AG04450 (cell line): Measurements from ENCODE around the gene CHRNE. TPM values are rescaled to one million over a fixed set of nuclear protein-coding genes. Genes with fewer than 3 reads are reported as not detected.

Source experiments
- CTCF ChIA-PET: fragments of 300-600, 350-600 bp; formaldehyde crosslinking; extraction: SDS; loops from one replicate; lab custom pipeline; 2022; ENCODE audit warnings: antibody characterized with exemption, inconsistent platforms; lab: Charles Lee
- POLR2A ChIA-PET: fragments of 350-600 bp; formaldehyde crosslinking; extraction: SDS; loops from one replicate; lab custom pipeline; 2021; ENCODE audit warnings: antibody characterized with exemption, inconsistent platforms; lab: Yijun Ruan, JAX
- DNase-seq: peaks from one replicate; pipeline ENCODE4 v3.0.0-alpha.2; 2011; ENCODE audit warnings: low read depth, low spot score
- H3K27ac ChIP-seq: one replicate; pipeline ENCODE4 v1.5.1; 2012; ENCODE audit warnings: low read depth, low read length, control low read depth
- H3K27me3 ChIP-seq: one replicate; pipeline ENCODE4 v1.6.0; 2012; ENCODE audit warnings: low read length; ENCODE audit not compliant: control insufficient read depth, insufficient read depth
- H3K4me3 ChIP-seq: 2 replicates; pipeline ENCODE4 v1.5.1; 2011; ENCODE audit warnings: mild to moderate bottlenecking, low read depth, low read length, control low read depth
- H3K9me3 ChIP-seq: 2 replicates; pipeline ENCODE4 v1.5.1; 2012; ENCODE audit warnings: low read length; ENCODE audit not compliant: control insufficient read depth, insufficient read depth
- CTCF ChIP-seq: IDR thresholded peaks from 2 replicates; pipeline ENCODE4 v1.5.1; 2011; ENCODE audit warnings: low read depth, low read length, control low read depth, inconsistent platforms
- polyA plus RNA-seq: library from polyadenylated mRNA; depleted of rRNA; stranded (reverse); fragments of >200 nt; gene quantifications from 2 replicates; pipeline ENCODE4 v1.2.3, GENCODE V29; 2011

CHRNE gene
- polyA plus RNA-seq, 1 experiment, result 0.19 TPM

GRCh38 chr17:4949321-4950074 lies 46.6 kb upstream of the CHRNE start:
- no peak for DNase-seq
- ChIA-PET POLR2A (interaction anchor here (1.1 to 9.1 kb wide), 3 partner anchors 10 to 49 kb away, joined by 3 to 128 read pairs (median 18); partner anchors contain the start of genes KIF1C, RNF167, SLC25A11 and SPAG7), CTCF (no interaction called here)
- peak overlapping the region; percentile 91 for H3K27ac ChIP-seq
- H3K9me3 ChIP-seq, result peaks cover 3% of the 10 kb centered on the region; the same call in 1 of the 2 replicates
- no peaks in the 10 kb centered on the region for H3K27me3 ChIP-seq
- peak overlapping the region; percentile 99 for H3K4me3 ChIP-seq
- no peak for TF ChIP-seq CTCF

- no peak for TF ChIP-seq CTCF
- CTCF ChIA-PET, result no interaction called here
- H3K27me3 ChIP-seq, result no peaks in the 10 kb centered on the region
- POLR2A ChIA-PET, result interaction anchor here (1.8 to 9.1 kb wide), 3 partner anchors 9 to 49 kb away, joined by 11 to 128 read pairs (median 18); partner anchors contain the start of genes INCA1, KIF1C, RNF167 and SLC25A11
- peaks cover 3% of the 10 kb centered on the region; the same call in 1 of the 2 replicates for H3K9me3 ChIP-seq
- H3K27ac ChIP-seq, result peak overlapping the region; percentile 91
- peak overlapping the region; percentile 99 for H3K4me3 ChIP-seq
- no peak for DNase-seq
These were observed 46.0 kb upstream of the CHRNE start for GRCh38 chr17:4948931-4949320.

GRCh38 chr17:4948166-4948930 lies 45.5 kb upstream of the CHRNE start, which contains the start of gene PFN1:
Gene PFN1 (minus strand): TSS chr17:4948530. CDS start chr17:4948394, 136 bp downstream.
- H3K4me3 ChIP-seq, result peak within 1 kb of the TSS; percentile 99
- DNase-seq, result peak; percentile 83
- POLR2A ChIA-PET, result interaction anchor here (0.6 to 9.1 kb wide), 4 partner anchors 9 to 88 kb away, joined by 4 to 128 read pairs (median 14); partner anchors contain the start of genes INCA1, KIF1C, RNF167 and SLC25A11
- H3K9me3 ChIP-seq, result peaks cover 3% of the 10 kb centered on the region; the same call in 1 of the 2 replicates
- CTCF ChIA-PET, result no interaction called here
- H3K27me3 ChIP-seq, result no peaks in the 10 kb centered on the region
- TF ChIP-seq CTCF, result no peak
- H3K27ac ChIP-seq, result peak within 1 kb of the TSS; percentile 93

GRCh38 chr17:4947411-4948165 lies 44.7 kb upstream of the CHRNE start:
- TF ChIP-seq CTCF, result no peak
- H3K27ac ChIP-seq, result peak overlapping the region; percentile 93
- ChIA-PET CTCF (no interaction called here), POLR2A (interaction anchor here (0.6 to 9.1 kb wide), 4 partner anchors 20 to 232 kb away, joined by 4 to 128 read pairs (median 8); partner anchors contain the start of genes INCA1, KIF1C and SPAG7)
- peak overlapping the region; percentile 99 for H3K4me3 ChIP-seq
- no peaks in the 10 kb centered on the region for H3K27me3 ChIP-seq
- peaks cover 3% of the 10 kb centered on the region; the same call in 1 of the 2 replicates for H3K9me3 ChIP-seq
- DNase-seq, result no peak
